SK-N-SH treated with all-trans-retinoic acid at 6 μM for 48 hours (cell line): ENCODE measurements around the gene ORAI3.

Experiments
- ARNTL ChIP-seq: fragments of 450-650 bp; formaldehyde crosslinking; IDR thresholded peaks from 2 replicates; pipeline ENCODE4 v1.5.0; 2020; ENCODE audit warnings: low read depth, mild to moderate bottlenecking, moderate library complexity, borderline replicate concordance
- CREB5 ChIP-seq: fragments of 250-450 bp; sonication (Bioruptor Pico); IDR thresholded peaks from 2 replicates; pipeline ENCODE4 v1.5.1; 2020; ENCODE audit warnings: low read depth, mild to moderate bottlenecking, moderate library complexity
- ZC3H10 ChIP-seq: fragments of 250-450 bp; sonication (Bioruptor Pico); IDR thresholded peaks from 2 replicates; pipeline ENCODE4 v1.5.1; 2021; ENCODE audit warnings: mild to moderate bottlenecking, moderate library complexity
- ZNF70 ChIP-seq: fragments of 450-650 bp; formaldehyde crosslinking; IDR thresholded peaks from 2 replicates; pipeline ENCODE4 v1.5.0; 2020; ENCODE audit warnings: mild to moderate bottlenecking, moderate library complexity

- TF ChIP-seq ZNF70 (no peak), ZC3H10 (CRISPR knock-in tag) (no peak), ARNTL (CRISPR knock-in tag) (no peak), CREB5 (CRISPR knock-in tag) (no peak)
These were observed 4.8 kb downstream of the ORAI3 start for GRCh38 chr16:30953511-30954124.
